ENCODE measurements around the gene MT1X. TPM values are rescaled to one million over a fixed set of nuclear protein-coding genes. Genes with fewer than 3 reads are reported as not detected.
A peak's percentile ranks its signal among the peaks of the same experiment; 100 is the strongest.

The MT1X gene
- total RNA-seq, 1 experiment from 2014 or later: 74.3 TPM

- POLR2A ChIA-PET (ENCODE audit: low non-redundant PET): no interaction called here
- no peaks in the 10 kb centered on the region for H3K36me3 ChIP-seq (ENCODE audit: insufficient read depth, low read length, poor library complexity, severe bottlenecking)
These were observed 47.7 kb downstream of the MT1X start, which contains the start of gene NUP93 for GRCh38 chr16:56729735-56730662. NUP93 (plus strand) TSS chr16:56730129; CDS start chr16:56748248, 18,119 bp downstream.

GRCh38 chr16:56732366-56732765 lies 50.1 kb downstream of the MT1X start:
- TF ChIP-seq EZH2 (IDR thresholded peaks at IDR 0.05; ENCODE audit: borderline replicate concordance, low read depth, low read length, poor library complexity, severe bottlenecking) (no peak), CTCF (conservative IDR thresholded peaks at IDR 0.05; ENCODE audit: low read depth, low read length) (no peak)
- ChIA-PET POLR2A (ENCODE audit: low non-redundant PET) (no interaction called here), CTCF (no interaction called here)
- no TSS peak for BruUV-seq (replicated peaks)
- peaks cover 17% of the 10 kb centered on the region for H3K4me1 ChIP-seq (ENCODE audit: insufficient read depth, low read length, poor library complexity, severe bottlenecking)
- H3K9me3 ChIP-seq (ENCODE audit: low read depth, low read length, poor library complexity, severe bottlenecking): no peaks in the 10 kb centered on the region
- DNase-seq (ENCODE audit: low spot score): no peak
- no peak overlapping the region for H3K27ac ChIP-seq (ENCODE audit: low read depth, low read length, poor library complexity, severe bottlenecking)
- H3K36me3 ChIP-seq (ENCODE audit: insufficient read depth, low read length, poor library complexity, severe bottlenecking): no peaks in the 10 kb centered on the region
- H3K27me3 ChIP-seq (replicated peaks; ENCODE audit: insufficient read depth, low read depth, low read length, poor library complexity): no peaks in the 10 kb centered on the region
- no peak overlapping the region for H3K4me3 ChIP-seq (ENCODE audit: low read depth, low read length, poor library complexity, severe bottlenecking)
- intact Hi-C loops (cut with micrococcal nuclease; ENCODE audit: unreplicated experiment): no loop called here

More at GRCh38 chr16:56729735-56730662, 47.7 kb downstream of the MT1X start, which contains the start of gene NUP93:
- Histone ChIP-seq H3K27ac (ENCODE audit: low read depth, low read length, poor library complexity, severe bottlenecking) (peak within 1 kb of the TSS; percentile 82), H3K9me3 (ENCODE audit: low read depth, low read length, poor library complexity, severe bottlenecking) (no peaks in the 10 kb centered on the region), H3K27me3 (replicated peaks; ENCODE audit: insufficient read depth, low read depth, low read length, poor library complexity) (no peaks in the 10 kb centered on the region), H3K4me3 (ENCODE audit: low read depth, low read length, poor library complexity, severe bottlenecking) (peak within 1 kb of the TSS; percentile 88), H3K4me1 (ENCODE audit: insufficient read depth, low read length, poor library complexity, severe bottlenecking) (peaks cover 17% of the 10 kb centered on the region)
- DNase-seq (ENCODE audit: low spot score): peak; percentile 95
- CTCF ChIA-PET: no interaction called here
- intact Hi-C loops (cut with micrococcal nuclease; ENCODE audit: unreplicated experiment): no loop called here
- TF ChIP-seq CTCF (conservative IDR thresholded peaks at IDR 0.05; ENCODE audit: low read depth, low read length) (no peak; the same call in 1 of the 2 replicates), EZH2 (IDR thresholded peaks at IDR 0.05; ENCODE audit: borderline replicate concordance, low read depth, low read length, poor library complexity, severe bottlenecking) (no peak)
- BruUV-seq (replicated peaks): no TSS peak

- ChIA-PET POLR2A (ENCODE audit: low non-redundant PET) (no interaction called here), CTCF (no interaction called here)
- BruUV-seq (replicated peaks): no TSS peak
- Histone ChIP-seq H3K4me3 (ENCODE audit: low read depth, low read length, poor library complexity, severe bottlenecking) (no peak overlapping the region), H3K27me3 (replicated peaks; ENCODE audit: insufficient read depth, low read depth, low read length, poor library complexity) (no peaks in the 10 kb centered on the region), H3K27ac (ENCODE audit: low read depth, low read length, poor library complexity, severe bottlenecking) (no peak overlapping the region), H3K36me3 (ENCODE audit: insufficient read depth, low read length, poor library complexity, severe bottlenecking) (no peaks in the 10 kb centered on the region), H3K9me3 (ENCODE audit: low read depth, low read length, poor library complexity, severe bottlenecking) (no peaks in the 10 kb centered on the region), H3K4me1 (ENCODE audit: insufficient read depth, low read length, poor library complexity, severe bottlenecking) (peaks cover 17% of the 10 kb centered on the region)
- TF ChIP-seq CTCF (conservative IDR thresholded peaks at IDR 0.05; ENCODE audit: low read depth, low read length) (no peak), EZH2 (IDR thresholded peaks at IDR 0.05; ENCODE audit: borderline replicate concordance, low read depth, low read length, poor library complexity, severe bottlenecking) (no peak)
- intact Hi-C loops (cut with micrococcal nuclease; ENCODE audit: unreplicated experiment): no loop called here
- no peak for DNase-seq (ENCODE audit: low spot score)
These were observed 50.6 kb downstream of the MT1X start for GRCh38 chr16:56732832-56733231.

Other genes with a start within 250 kb of the MT1X start
- gene NUDT21, start 231.1 kb upstream of the MT1X start, total RNA-seq (2021): 220 and 231 TPM in 2 replicates
- gene OGFOD1, start 230.9 kb upstream of the MT1X start, total RNA-seq (2021): 68.4 and 78.1 TPM in 2 replicates
- 19.4 and 22.1 TPM in 2 replicates for gene BBS2, start 162.4 kb upstream of the MT1X start, total RNA-seq (2021)
- gene MT4, start 117.4 kb upstream of the MT1X start, total RNA-seq (2021): not detected in 2 replicates
- not detected in 2 replicates for gene MT3, start 92.9 kb upstream of the MT1X start, total RNA-seq (2021)
- 81.8 and 218 TPM in 2 replicates for gene MT2A, start 73.9 kb upstream of the MT1X start, total RNA-seq (2021)
- 21.6 and 50.6 TPM in 2 replicates for gene MT1E, start 56.7 kb upstream of the MT1X start, total RNA-seq (2021)
- gene MT1M, start 49.8 kb upstream of the MT1X start, total RNA-seq (2021): 0.49 TPM in 1 of 2 replicates, not detected in the other
- not detected in 2 replicates for gene MT1A, start 43.8 kb upstream of the MT1X start, total RNA-seq (2021)
- not detected in 2 replicates for gene MT1B, start 30.6 kb upstream of the MT1X start, total RNA-seq (2021)
- 7.7 and 26.9 TPM in 2 replicates for gene MT1F, start 24.5 kb upstream of the MT1X start, total RNA-seq (2021)
- gene MT1G, start 14.4 kb upstream of the MT1X start, total RNA-seq (2021): 10.8 and 48.8 TPM in 2 replicates
- 2.4 TPM in 1 of 2 replicates, not detected in the other for gene MT1H, start 12.7 kb upstream of the MT1X start, total RNA-seq (2021)
- gene NUP93, start 47.7 kb downstream of the MT1X start, total RNA-seq (2021): 153 and 155 TPM in 2 replicates
- not detected in 2 replicates for gene SLC12A3, start 182.7 kb downstream of the MT1X start, total RNA-seq (2021)
- gene HERPUD1, start 249.7 kb downstream of the MT1X start, total RNA-seq (2021): 94.2 and 99.4 TPM in 2 replicates